ENCODE results near the gene FMO3.

The FMO3 gene

DNA sequence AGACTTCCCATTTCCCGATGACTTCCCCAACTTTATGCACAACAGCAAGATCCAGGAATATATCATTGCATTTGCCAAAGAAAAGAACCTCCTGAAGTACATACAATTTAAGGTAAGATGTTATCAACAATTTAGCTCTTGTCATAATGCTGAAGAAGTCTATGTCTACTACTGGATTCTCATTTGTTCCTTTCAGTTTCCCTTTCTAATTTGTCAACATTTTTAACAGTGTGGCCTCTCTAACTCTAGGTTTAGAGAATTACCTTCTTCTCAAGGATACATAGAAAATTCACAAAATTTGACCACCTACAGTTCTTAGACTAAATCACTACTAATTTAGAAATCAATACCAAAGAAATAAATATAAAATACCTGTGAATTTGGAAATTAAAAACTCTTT is 13.2 kb downstream of the FMO3 start:
- ATAC-seq (ENCODE audit: low read depth): no peak
- no peak for DNase-seq (ENCODE audit: low spot score in 2 of 2)
- Mint-ChIP-seq H3K27ac (no peak overlapping the region), H3K36me3 (no peaks in the 10 kb centered on the region), H3K4me1 (no peaks in the 10 kb centered on the region), H3K27me3 (peaks cover 11% of the 10 kb centered on the region), H3K9me3 (peaks cover 1% of the 10 kb centered on the region), H3K4me3 (no peak overlapping the region)

DNA sequence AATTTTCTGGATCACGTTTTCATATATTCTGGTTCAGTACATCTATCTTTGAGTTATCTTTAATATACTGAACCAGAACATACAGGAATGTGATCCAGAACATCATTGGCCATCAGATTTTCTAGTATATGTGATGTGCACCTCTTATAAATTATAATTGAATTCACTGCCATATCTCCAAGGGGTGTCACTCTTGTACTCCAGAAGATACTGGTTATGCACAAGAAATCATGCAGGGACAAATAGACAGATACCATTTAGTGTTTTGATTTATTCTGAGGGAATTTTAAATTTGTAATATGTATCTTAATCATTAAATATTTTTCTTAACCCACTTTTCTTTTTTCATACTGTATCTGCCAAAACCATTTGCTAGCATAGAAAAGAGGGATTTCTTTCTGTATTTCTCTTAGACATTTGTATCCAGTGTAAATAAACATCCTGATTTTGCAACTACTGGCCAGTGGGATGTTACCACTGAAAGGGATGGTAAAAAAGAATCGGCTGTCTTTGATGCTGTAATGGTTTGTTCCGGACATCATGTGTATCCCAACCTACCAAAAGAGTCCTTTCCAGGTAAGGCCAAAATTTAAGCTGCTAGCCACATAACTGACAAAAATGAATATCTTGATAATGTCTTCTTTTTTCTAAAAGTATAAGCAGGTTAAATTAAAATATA is 16.7 kb downstream of the FMO3 start:
- DNase-seq (ENCODE audit: low spot score in 2 of 2) (no peak), ATAC-seq (ENCODE audit: low read depth) (no peak)
- peaks cover 8% of the 10 kb centered on the region for H3K27me3 Mint-ChIP-seq
- no peaks in the 10 kb centered on the region for H3K4me1 Mint-ChIP-seq
- H3K36me3 Mint-ChIP-seq: no peaks in the 10 kb centered on the region
- H3K4me3 Mint-ChIP-seq: no peak overlapping the region
- H3K9me3 Mint-ChIP-seq: no peaks in the 10 kb centered on the region
- no peak overlapping the region for H3K27ac Mint-ChIP-seq

DNA sequence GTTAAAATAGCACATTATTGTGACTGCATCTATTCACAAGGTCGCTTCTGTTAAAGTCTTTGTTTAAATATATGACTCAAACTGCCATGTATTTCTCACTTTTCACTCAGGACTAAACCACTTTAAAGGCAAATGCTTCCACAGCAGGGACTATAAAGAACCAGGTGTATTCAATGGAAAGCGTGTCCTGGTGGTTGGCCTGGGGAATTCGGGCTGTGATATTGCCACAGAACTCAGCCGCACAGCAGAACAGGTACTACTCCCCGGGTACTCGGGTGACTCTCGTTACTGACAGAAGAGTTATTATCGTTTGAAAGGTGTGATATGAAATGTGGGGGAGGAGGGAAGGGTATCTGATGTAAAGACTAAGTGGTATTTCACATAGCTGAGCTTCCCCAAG is 17.3 kb downstream of the FMO3 start:
- DNase-seq (ENCODE audit: low spot score in 2 of 2): no peak
- Mint-ChIP-seq H3K27ac (no peak overlapping the region), H3K9me3 (no peaks in the 10 kb centered on the region), H3K27me3 (peaks cover 6% of the 10 kb centered on the region), H3K4me3 (no peak overlapping the region), H3K36me3 (no peaks in the 10 kb centered on the region), H3K4me1 (no peaks in the 10 kb centered on the region)
- no peak for ATAC-seq (ENCODE audit: low read depth)

DNA sequence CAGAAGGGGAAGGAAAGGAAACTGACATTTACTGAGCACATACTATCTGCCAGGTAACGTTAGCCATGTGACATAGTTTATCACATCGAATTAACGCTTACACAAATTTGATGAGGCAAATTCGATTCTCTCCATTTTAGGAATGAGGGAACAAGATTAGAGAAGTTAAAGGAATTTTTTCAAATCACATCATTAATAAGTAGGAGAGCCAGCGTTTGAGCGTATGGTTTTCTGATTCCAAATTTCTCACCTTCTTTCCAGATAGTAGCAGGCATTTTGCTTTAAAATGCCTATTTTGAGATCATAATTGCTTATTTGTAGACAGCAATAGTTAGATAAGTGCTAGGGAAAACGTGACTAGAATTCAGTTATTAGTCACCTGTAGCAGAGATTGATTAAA is 19.3 kb downstream of the FMO3 start:
- Mint-ChIP-seq H3K27me3 (peaks cover 4% of the 10 kb centered on the region), H3K9me3 (no peaks in the 10 kb centered on the region), H3K4me3 (no peak overlapping the region), H3K4me1 (no peaks in the 10 kb centered on the region), H3K36me3 (no peaks in the 10 kb centered on the region), H3K27ac (no peak overlapping the region)
- ATAC-seq (ENCODE audit: low read depth) (no peak), DNase-seq (ENCODE audit: low spot score in 2 of 2) (no peak)

DNA sequence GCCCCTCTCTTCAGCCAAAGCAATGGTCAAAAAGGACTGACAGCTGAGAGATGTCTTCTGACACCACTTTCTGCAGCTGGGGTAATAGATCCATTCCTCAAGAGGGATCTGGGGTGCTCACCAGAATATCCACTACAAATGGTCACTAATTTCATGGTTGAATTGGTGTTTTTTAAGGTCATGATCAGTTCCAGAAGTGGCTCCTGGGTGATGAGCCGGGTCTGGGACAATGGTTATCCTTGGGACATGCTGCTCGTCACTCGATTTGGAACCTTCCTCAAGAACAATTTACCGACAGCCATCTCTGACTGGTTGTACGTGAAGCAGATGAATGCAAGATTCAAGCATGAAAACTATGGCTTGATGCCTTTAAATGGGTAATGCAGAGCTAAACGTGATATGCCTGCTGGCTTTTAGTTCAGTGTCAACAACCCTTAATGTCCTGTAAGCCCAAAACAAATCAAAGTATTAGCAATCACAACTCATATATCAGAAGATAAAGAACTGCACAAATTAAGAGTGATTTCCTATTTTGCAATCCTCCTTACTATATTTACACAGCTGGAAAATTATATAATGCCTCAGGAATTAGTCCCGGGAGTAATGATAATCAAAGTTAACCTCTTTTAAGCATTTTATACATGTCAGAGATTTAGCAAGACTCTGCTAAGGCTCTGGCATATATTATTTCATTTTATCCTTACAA is 20.1 kb downstream of the FMO3 start:
- H3K36me3 Mint-ChIP-seq: no peaks in the 10 kb centered on the region
- no peak for DNase-seq (ENCODE audit: low spot score in 2 of 2)
- no peaks in the 10 kb centered on the region for H3K4me1 Mint-ChIP-seq
- H3K4me3 Mint-ChIP-seq: no peak overlapping the region
- H3K27ac Mint-ChIP-seq: no peak overlapping the region
- ATAC-seq (ENCODE audit: low read depth): no peak
- H3K9me3 Mint-ChIP-seq: no peaks in the 10 kb centered on the region
- H3K27me3 Mint-ChIP-seq: peaks cover 4% of the 10 kb centered on the region

DNA sequence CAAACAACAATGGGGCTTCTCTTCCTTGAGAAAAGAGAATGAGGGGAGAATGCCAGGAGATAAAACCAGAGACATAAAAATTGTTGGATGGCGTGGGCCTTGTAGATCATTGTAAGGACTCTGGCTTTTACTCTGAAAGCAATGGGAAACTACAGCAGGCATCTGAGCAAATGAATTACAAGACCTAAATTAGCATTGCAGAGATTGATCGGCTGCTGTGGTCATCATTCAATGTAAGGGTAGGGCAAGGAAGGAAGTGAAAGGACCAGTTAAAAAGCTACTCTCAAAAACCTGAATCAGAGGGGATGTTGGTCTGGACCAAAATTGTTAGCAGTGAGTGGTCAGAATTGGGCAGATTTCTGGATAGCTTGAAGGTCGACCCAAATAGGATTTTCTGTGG is 21.4 kb downstream of the FMO3 start:
- Mint-ChIP-seq H3K4me3 (no peak overlapping the region), H3K27me3 (peaks cover 4% of the 10 kb centered on the region), H3K9me3 (no peaks in the 10 kb centered on the region), H3K36me3 (no peaks in the 10 kb centered on the region), H3K27ac (no peak overlapping the region), H3K4me1 (no peaks in the 10 kb centered on the region)
- DNase-seq (ENCODE audit: low spot score in 2 of 2) (no peak), ATAC-seq (ENCODE audit: low read depth) (no peak)

DNA sequence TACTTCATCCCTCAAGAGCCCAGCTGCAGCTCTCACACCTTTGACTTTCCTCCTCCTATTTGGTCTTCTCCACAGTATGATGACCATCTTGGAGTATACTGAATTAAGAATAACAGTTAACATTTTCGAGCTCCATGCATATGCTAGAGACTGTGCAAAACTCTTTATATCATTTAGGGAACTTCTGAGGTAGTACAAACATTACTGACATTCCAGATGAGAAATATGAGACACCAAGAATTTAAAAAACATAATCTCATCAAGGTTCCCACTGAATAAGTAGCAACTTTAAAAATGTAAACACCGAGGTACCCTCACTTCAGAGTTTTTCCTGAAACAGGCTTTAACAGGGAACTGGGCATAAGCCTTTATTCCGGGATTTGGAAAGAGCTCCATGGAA is 22.7 kb downstream of the FMO3 start:
- Mint-ChIP-seq H3K27me3 (peaks cover 4% of the 10 kb centered on the region), H3K9me3 (no peaks in the 10 kb centered on the region), H3K36me3 (no peaks in the 10 kb centered on the region), H3K27ac (no peak overlapping the region), H3K4me1 (no peaks in the 10 kb centered on the region), H3K4me3 (no peak overlapping the region)
- ATAC-seq (ENCODE audit: low read depth): no peak
- DNase-seq (ENCODE audit: low spot score in 2 of 2): no peak

DNA sequence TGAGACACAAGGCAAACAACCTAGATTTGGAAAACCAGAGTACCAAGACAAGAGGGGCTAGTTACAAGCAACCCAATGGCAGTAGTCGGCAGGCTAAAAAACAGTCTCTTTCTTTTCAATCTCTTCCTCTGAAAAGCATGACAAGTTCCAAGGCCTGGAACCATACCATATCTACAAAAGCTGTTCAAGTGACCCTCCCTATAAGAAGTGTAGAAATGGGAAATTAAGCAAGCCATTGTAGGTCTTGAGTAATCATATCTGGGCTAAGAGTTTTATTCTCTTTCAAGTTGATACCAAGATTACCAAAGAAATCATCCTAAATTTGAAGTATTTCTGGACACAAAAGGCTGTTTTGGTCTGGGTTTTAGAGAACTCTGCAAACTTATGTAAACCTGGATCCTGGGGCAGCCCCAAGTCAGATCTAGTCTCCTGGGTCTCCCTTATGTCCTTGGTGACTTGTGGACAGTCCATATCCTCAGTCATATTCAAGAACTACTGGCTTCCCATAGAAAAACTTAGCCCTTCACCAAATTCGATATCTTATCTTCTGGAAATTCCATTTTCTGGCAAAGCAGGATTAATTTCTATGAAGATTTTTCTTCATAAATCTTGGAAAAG is 24.7 kb downstream of the FMO3 start:
- Mint-ChIP-seq H3K27ac (no peak overlapping the region), H3K4me3 (no peak overlapping the region), H3K36me3 (no peaks in the 10 kb centered on the region), H3K9me3 (no peaks in the 10 kb centered on the region), H3K27me3 (peaks cover 5% of the 10 kb centered on the region), H3K4me1 (no peaks in the 10 kb centered on the region)
- ATAC-seq (ENCODE audit: low read depth): no peak
- DNase-seq (ENCODE audit: low spot score in 2 of 2): no peak

DNA sequence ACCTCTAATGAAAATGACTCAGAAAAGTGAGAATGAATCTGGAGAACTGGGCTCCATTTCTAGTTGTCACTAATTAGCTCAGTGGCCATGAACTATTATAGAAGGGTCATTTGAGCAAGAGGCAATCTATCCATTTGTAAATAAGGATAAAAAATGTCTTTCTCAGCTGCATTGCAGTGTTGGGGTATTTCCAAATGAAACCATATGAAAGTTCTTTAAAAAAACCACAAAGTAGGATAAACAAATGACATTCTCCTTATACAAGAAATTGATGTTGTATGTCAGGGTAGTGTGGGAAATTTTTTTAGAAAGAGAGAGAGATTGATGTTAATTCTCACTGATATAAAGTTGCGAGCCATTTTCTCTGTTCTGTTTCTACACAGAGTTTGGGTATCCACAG is 26.0 kb downstream of the FMO3 start:
- Mint-ChIP-seq H3K27ac (no peak overlapping the region), H3K4me1 (no peaks in the 10 kb centered on the region), H3K36me3 (no peaks in the 10 kb centered on the region), H3K27me3 (peaks cover 5% of the 10 kb centered on the region), H3K9me3 (no peaks in the 10 kb centered on the region), H3K4me3 (no peak overlapping the region)
- DNase-seq (ENCODE audit: low spot score in 2 of 2) (no peak), ATAC-seq (ENCODE audit: low read depth) (no peak)

DNA sequence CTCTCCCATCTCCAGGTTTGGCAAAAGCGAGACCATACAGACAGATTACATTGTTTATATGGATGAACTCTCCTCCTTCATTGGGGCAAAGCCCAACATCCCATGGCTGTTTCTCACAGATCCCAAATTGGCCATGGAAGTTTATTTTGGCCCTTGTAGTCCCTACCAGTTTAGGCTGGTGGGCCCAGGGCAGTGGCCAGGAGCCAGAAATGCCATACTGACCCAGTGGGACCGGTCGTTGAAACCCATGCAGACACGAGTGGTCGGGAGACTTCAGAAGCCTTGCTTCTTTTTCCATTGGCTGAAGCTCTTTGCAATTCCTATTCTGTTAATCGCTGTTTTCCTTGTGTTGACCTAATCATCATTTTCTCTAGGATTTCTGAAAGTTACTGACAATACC is 26.4 kb downstream of the FMO3 start:
- no peak for DNase-seq (ENCODE audit: low spot score in 2 of 2)

DNA sequence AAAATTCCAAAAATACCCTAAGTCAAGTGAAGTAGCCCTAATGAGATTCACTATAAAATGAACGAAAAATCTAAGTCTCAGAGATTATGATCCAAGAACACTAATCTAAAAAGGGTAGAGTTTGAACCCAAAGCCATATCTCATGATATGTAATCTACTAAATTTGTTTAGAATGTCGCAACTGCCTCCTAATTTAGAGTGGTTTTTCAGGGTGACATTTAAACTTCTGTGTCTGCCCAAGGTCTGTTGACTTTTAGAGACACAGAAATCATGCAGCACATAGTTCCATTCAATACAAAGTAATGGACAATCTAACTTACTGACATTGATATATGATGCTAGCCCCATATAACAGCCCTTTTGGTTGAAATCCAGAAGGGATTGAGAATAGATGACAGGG is 28.9 kb downstream of the FMO3 start:
- Mint-ChIP-seq H3K4me1 (no peaks in the 10 kb centered on the region), H3K36me3 (no peaks in the 10 kb centered on the region), H3K27me3 (peaks cover 5% of the 10 kb centered on the region), H3K27ac (no peak overlapping the region), H3K4me3 (no peak overlapping the region), H3K9me3 (peaks cover 1% of the 10 kb centered on the region)
- DNase-seq (ENCODE audit: low spot score in 2 of 2): no peak
- ATAC-seq (ENCODE audit: low read depth): no peak

More for the DNA sequence above, 26.4 kb downstream of the FMO3 start:
- Mint-ChIP-seq H3K27ac (no peak overlapping the region), H3K9me3 (no peaks in the 10 kb centered on the region), H3K4me3 (no peak overlapping the region), H3K4me1 (no peaks in the 10 kb centered on the region), H3K27me3 (peaks cover 7% of the 10 kb centered on the region), H3K36me3 (no peaks in the 10 kb centered on the region)
- no peak for ATAC-seq (ENCODE audit: low read depth)

DNA sequence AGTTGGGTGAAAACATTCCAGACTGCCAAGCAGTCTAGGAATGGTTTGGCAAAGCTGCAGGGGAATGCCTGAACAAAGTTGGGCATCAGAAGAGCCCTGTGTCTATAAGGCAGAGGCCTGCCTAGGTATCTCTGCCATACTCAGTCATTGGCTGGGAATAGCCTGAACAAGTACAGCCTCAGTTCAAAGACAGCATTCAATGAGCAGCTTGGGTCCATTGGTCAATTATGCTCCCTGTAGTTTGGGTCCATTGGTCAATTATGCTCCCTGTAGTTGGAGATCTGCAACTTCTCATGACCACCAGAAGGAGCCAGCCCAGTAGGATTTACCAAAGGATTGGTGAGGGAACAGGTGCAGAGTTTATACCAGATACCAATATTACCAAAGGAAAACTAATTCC is 31.6 kb downstream of the FMO3 start:
- Mint-ChIP-seq H3K9me3 (peaks cover 1% of the 10 kb centered on the region), H3K4me1 (no peaks in the 10 kb centered on the region), H3K27me3 (peaks cover 7% of the 10 kb centered on the region)

DNA sequence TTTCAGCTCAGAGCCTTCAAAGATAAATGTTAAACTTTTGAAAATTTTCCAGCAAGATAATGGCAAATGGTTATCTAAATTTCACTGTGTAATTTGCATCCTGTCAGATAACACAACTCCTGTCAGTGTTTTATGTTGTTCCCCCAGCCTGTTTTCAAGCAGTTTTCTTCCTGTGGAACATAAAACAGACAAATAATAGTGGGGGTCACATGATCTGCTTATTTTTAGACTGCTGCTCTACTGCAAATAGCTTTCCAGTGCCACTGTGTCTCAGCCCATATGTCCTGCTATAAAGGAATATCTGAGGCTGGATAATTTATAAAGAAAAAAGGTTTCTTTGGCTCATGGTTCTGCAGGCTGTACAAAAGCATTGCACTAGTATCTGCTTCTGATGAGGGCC is 32.2 kb downstream of the FMO3 start:
- ATAC-seq (ENCODE audit: low read depth) (no peak), DNase-seq (ENCODE audit: low spot score in 2 of 2) (no peak)
- Mint-ChIP-seq H3K4me3 (no peak overlapping the region), H3K27me3 (peaks cover 7% of the 10 kb centered on the region), H3K36me3 (no peaks in the 10 kb centered on the region), H3K9me3 (peaks cover 2% of the 10 kb centered on the region), H3K4me1 (no peaks in the 10 kb centered on the region), H3K27ac (no peak overlapping the region)

More for the DNA sequence above, 31.6 kb downstream of the FMO3 start:
- ATAC-seq (ENCODE audit: low read depth) (no peak), DNase-seq (ENCODE audit: low spot score in 2 of 2) (no peak)
- no peaks in the 10 kb centered on the region for H3K36me3 Mint-ChIP-seq
- H3K4me3 Mint-ChIP-seq: no peak overlapping the region
- H3K27ac Mint-ChIP-seq: no peak overlapping the region

DNA sequence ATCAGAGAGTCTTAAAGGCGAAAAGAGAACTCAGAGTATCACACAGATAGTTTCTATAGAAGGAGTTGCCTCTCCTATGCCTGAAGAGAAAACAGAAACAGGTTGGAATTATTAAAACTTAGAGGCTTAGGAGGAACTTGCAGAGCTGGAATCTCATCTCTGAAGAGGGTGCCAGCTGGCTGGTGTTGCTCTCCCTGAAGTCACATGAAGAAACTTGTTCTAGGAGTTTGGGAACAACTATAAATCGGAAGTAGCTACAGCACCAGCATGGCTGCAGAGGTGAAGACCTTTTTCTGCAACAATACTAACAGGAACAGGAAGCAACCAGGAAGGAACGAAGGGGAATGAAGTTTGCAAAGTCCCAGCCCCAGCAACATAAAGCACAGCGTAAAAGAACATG is 35.8 kb downstream of the FMO3 start:
- H3K36me3 Mint-ChIP-seq: no peaks in the 10 kb centered on the region
- DNase-seq (ENCODE audit: low spot score in 2 of 2) (no peak), ATAC-seq (ENCODE audit: low read depth) (no peak)
- peaks cover 6% of the 10 kb centered on the region for H3K9me3 Mint-ChIP-seq
- no peak overlapping the region for H3K4me3 Mint-ChIP-seq
- H3K27ac Mint-ChIP-seq: no peak overlapping the region
- peaks cover 8% of the 10 kb centered on the region for H3K27me3 Mint-ChIP-seq
- no peaks in the 10 kb centered on the region for H3K4me1 Mint-ChIP-seq

DNA sequence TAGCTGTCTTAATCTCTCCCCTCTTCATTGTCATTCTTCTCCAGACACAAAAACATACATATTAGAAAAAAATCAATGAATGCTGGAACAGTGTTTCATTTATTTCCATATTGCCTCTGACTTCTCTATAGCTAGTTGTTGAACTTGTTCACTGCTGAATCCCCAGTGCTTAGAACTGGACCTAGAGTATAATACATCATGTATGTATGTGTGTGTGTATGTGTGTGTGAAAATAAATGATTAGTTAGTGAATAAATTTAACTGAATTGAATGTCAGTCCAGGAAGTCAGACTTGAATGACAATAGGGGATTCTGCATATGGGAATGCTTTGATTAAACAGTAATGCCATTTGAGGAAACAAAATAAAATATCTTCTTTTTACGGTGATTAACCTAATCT is 36.4 kb downstream of the FMO3 start:
- Mint-ChIP-seq H3K4me1 (no peaks in the 10 kb centered on the region), H3K4me3 (no peak overlapping the region), H3K9me3 (peaks cover 6% of the 10 kb centered on the region), H3K27me3 (peaks cover 6% of the 10 kb centered on the region), H3K36me3 (no peaks in the 10 kb centered on the region), H3K27ac (no peak overlapping the region)
- DNase-seq (ENCODE audit: low spot score in 2 of 2): no peak
- ATAC-seq (ENCODE audit: low read depth): no peak

All from memory B cell (primary cell).